ENCODE results near the gene PRR5L.

- TF ChIP-seq SIN3A (IDR thresholded peaks at IDR 0.05; ENCODE audit: borderline replicate concordance, insufficient read depth, low read length) (no peak), POLR2AphosphoS5 (IDR thresholded peaks at IDR 0.05; ENCODE audit: low read depth, low read length) (no peak), FOXP2 (optimal IDR thresholded peaks at IDR 0.05; ENCODE audit: borderline replicate concordance, extremely low read depth, extremely low read length, insufficient read depth) (no peak), REST (IDR thresholded peaks at IDR 0.05; ENCODE audit: insufficient read depth in 1 of 2, low read depth in 2 of 2, low read length in 2 of 2) (peak in 1 of 2 experiments; percentile 50; a peak in 1 of 4 replicates)
Observed at GRCh38 chr11:36431429-36432092, 135.5 kb downstream of the PRR5L start.

Measured in PFSK-1 (cell line).